AG09309 (cell line): ENCODE data around the gene TMEM50B.

ENCODE experiments used
- DNase-seq: peaks from one replicate; pipeline ENCODE4 v3.0.0-alpha.2; 2010; ENCODE audit warnings: low read depth
- H3K4me3 ChIP-seq: 2 replicates; pipeline ENCODE4 v1.5.1; 2011; ENCODE audit warnings: mild to moderate bottlenecking, low read depth, low read length, moderate library complexity; ENCODE audit not compliant: control insufficient read depth
- TF ChIP-seq, protein P1 (sequence below): IDR thresholded peaks from 2 replicates; pipeline ENCODE4 v1.5.1; 2011; ENCODE audit warnings: mild to moderate bottlenecking, low read depth, low read length, inconsistent platforms; ENCODE audit not compliant: insufficient read depth, control insufficient read depth; ENCODE audit errors: missing control alignments

Gene TMEM50B

DNA sequence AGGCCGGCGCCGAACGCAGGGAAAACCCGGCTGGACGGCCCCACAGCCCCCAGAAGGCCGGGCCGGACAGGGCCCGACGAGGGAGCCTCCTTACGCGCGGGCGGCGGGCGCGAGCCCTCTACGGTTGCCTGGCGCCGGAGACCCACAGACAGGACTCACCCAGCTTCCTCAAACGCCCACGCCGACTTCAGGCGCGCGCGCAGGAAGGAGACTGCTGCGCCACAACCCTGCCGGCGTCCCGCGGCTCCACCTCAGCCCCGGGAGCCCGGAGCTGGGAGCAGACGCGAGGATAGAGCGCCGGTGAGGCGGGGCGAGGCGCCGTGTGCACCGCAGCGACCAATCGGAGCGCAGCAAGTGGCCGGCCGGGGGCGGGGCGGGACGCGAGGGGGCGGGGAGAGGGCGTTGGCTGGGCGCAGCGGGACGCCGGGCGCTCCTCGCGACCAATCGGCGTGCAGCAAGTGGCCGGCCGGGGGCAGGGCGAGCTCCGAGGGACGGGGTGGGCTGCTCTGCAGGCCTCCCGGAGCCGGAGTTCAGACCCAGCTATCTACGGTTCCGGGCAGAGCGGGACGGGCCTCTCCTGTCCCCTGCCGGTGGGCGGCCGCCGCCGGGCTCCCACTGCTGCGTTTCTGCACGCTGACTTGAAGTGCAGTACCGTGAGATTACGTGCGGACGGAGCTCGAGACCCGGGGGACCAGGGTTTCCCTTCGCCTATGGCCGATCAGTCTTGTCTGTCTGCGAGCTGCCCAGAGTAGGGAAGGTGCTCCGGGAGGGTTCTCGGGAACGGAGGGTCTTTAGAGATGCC is at the start of gene TMEM50B:
Gene TMEM50B, minus strand, starts transcription at position 296 of the 802 bp plus-strand sequence. CDS start 11,089 bp downstream, outside the sequence.
- peak; percentile 84 for DNase-seq
- TF ChIP-seq, protein P1, sequence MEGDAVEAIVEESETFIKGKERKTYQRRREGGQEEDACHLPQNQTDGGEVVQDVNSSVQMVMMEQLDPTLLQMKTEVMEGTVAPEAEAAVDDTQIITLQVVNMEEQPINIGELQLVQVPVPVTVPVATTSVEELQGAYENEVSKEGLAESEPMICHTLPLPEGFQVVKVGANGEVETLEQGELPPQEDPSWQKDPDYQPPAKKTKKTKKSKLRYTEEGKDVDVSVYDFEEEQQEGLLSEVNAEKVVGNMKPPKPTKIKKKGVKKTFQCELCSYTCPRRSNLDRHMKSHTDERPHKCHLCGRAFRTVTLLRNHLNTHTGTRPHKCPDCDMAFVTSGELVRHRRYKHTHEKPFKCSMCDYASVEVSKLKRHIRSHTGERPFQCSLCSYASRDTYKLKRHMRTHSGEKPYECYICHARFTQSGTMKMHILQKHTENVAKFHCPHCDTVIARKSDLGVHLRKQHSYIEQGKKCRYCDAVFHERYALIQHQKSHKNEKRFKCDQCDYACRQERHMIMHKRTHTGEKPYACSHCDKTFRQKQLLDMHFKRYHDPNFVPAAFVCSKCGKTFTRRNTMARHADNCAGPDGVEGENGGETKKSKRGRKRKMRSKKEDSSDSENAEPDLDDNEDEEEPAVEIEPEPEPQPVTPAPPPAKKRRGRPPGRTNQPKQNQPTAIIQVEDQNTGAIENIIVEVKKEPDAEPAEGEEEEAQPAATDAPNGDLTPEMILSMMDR: peak; percentile 50
- peak within 1 kb of the TSS; percentile 86 for H3K4me3 ChIP-seq

DNA sequence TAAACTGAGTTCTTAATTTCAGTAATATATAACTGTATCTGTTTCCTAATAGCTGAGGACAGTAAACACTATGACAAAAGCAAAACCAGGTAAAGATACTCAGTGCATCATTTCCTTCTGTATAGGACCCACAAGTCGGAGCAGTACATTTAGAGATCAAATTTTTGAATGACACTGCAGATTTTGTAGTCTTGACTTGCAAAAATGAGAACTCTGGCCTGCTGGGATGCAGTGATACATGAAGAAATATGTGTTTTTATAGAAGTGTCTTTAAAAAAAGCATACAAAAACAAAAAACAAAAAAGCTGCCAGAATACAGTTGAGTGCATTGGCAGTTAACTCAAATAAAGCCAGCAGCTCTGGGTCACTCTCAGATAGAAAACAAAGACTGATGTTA is 43.2 kb upstream of the TMEM50B start:
- no peak overlapping the region for H3K4me3 ChIP-seq
- TF ChIP-seq, protein P1: no peak
- DNase-seq: no peak

DNA sequence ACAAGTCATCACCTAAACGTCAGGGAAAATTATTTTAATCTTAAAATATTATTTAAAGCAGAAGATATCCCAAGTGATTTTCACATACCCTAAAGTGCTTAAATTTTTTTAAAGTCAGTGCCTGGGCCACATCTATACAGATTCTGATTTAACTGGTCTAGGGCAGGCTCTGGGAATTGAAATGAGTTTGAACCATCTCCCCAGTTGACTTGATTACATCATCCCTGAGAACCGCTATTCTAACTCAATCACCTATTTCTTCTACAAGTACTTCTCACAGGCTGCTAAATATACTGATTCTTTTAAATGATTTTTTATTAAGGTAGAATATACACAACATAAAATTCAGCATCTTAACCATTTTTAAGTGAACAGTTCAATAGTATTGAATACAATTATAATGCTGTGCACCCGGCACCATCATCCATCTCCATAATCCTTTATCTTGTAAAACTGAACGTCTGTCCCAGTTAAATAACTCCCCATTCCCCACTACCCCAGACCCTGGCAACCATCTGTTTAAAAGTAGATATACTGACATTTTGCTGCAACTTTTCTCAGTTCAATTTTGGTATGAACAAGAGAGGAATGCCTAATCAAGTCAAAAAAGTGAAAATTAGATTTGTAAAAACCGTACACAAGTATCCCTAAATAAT is 42.7 kb upstream of the TMEM50B start:
- DNase-seq: no peak
- no peak overlapping the region for H3K4me3 ChIP-seq
- TF ChIP-seq, protein P1: no peak

DNA sequence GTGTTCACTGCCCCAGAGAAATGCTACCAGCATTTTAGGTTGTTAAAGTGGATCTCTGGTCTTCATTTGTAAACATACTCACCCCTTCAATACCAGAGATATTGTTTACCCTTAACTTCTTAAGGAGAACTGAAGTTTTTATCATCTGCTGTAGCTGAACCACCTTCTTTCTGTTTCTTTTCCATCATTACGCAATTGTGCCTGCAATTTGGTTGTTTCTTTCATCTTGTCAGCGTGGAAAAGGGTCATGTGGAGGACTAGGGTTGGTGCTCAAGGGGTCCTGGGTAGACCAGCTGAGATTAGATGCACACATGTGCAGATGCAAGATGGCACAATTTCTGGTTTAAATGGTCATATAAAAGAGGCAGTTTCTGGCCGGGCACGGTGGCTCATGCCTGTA is 39.1 kb upstream of the TMEM50B start:
- no peak for DNase-seq
- TF ChIP-seq, protein P1: no peak
- H3K4me3 ChIP-seq: no peak overlapping the region

DNA sequence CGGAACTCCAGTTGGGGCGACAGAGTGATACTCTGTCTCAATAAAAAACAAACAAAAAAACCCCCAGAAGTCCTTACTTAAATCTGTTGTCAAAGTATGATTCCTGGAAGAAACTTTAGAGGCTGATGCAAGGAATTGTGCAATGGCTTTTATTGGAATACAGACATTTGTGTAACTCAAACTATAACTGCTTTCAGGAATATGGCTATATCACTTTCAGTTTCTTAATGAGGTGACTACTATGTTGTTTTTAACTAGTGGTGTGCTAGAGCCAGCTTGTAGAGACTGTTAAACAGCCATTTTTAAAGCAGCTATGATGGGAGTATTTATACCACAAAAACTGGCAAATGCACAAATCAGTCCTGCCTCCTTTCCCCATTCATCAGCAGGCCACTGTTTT is 34.5 kb upstream of the TMEM50B start:
- TF ChIP-seq, protein P1: no peak
- DNase-seq: peak; percentile 63
- H3K4me3 ChIP-seq: no peak overlapping the region

DNA sequence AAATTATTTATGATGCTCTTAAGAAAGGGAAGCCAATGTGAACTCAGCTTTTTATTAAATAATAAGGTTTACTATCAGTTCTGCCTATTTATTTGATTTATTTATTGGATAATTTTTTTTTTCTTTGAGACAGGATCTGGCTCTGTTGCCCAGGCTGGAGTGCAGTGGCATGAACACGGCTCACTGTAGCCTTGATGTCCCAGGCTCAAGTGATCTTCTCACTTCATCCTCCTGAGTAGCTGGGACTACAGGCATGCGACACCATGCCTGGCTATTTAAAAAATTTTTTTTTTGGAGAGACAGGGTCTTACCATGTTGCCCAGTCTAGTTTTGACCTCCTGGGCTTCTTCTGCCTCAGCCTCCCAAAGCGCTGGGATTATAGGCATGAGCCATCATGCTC is 32.7 kb upstream of the TMEM50B start:
- no peak overlapping the region for H3K4me3 ChIP-seq
- no peak for DNase-seq
- TF ChIP-seq, protein P1: no peak

DNA sequence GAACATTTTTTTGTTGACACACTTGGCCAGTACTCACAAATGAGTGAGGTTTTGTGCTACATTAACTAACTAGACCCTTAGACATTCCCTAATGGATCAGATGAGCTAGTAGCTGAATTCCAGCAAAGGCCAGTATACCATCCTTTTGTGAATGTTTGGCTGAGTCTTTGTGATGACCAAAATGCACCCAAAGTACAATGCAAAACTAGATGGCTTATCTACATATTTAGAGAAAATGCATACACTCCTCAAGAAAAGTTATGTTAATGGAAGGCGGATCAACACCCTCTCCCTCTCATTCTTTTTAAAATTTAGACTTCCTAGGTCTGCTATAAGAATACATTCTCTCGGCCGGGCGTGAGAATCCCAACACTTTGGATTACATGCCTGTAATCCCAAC is 31.9 kb upstream of the TMEM50B start:
- H3K4me3 ChIP-seq: no peak overlapping the region
- DNase-seq: no peak
- TF ChIP-seq, protein P1: no peak
